ENCODE data around the gene SAMD13.

Gene SAMD13

DNA sequence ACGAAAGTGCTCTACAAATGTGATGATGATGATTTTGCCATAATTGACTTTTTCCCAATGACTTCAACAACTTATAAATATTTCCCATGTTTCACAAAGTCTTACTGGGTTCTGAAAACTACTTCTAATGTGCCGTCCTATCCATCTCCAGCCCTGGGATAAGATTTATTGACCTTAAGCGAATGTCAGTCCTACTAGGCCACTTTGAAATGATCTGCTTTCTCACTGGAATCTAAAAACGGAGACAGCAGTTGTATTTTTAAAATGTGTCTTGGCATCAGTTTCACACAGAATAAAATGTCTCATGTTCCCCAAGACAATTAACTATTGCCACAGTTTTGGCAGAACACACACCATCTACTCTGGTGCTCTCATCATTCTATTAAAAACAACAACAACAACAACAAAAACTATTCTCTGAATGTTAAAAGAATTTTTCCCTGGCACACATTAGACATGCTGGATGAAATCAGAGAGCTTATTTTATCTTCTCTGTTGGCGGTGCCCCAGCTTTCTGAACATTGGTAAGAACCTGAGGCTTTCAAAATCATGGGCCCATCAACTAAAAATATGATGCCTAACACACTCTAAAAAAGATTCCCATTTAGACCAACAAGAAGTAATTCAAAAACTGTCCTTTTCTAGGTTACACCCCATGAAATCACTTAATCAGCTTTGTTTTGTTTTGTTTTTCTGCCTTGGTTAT, 73.6 kb downstream of the SAMD13 start:
- no peak for DNase-seq

DNA sequence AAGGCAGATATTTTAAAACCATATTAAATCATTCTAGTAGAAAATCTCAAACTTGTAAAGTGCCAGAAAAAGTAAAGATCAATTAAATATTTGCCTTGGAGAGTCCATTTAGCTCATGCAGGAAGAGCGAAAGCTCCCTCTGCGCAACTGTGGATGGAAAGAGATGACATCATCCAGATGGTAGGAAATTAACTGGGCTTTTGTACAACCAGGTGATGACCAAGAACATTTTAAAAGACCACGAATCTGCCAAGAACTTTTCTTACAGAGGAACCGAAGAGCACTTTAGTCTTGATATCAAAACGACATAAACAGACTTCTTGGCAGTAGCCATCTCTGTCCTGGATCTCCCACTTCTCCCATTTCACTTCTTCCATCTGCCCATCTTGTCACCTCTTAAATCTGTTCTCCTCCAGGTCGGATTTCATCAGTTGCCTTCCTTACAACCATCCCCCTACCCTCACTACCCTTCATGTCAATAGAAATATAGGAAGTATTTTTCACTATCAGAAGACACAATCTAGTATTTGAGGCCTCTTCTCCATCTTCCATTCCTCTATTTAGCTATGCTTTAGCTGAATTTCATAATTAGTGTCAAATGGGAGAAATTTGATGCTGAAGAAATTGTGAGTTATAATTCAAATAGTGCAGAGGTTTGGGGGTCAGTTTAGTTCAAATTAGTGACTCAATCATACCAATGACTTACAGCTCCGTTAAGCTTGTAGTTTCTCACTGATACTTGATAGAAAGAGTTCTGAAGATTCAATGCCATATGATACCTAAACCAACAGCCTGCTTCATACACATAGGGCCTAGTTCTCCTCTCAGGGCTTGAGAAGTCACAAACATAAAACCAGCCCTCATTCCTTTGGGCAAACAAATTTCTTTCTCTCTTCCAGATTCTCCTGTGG, 74.7 kb downstream of the SAMD13 start:
- DNase-seq, result no peak

DNA sequence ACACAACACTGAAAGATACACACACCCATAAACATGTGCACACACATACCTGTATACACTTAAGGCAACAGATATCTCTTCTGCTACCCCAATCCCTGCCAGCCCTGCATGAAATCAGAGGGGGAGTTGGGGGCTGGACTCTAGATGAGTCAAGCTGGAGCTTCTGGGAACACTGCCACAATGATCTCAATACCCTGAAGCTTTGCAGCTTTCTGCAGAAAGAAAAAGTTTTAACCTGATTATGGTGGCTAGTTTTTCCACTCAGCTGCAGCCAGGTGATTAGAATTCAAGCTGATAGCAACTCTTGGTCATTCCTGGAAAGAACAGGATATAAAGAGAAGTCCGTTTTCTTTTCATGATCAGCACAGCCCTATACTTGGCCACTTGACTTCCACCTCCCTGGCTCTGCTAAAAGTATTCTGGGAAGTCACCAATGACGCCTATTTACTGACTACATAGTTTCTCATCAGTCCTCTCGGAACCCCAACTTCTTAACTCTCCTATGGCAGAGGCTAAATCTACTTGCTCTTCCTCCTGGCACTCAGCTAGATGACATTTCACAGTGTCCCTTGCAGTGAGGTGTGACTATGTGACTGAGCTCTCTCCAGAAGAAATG, 76.1 kb downstream of the SAMD13 start:
- DNase-seq, result no peak

DNA sequence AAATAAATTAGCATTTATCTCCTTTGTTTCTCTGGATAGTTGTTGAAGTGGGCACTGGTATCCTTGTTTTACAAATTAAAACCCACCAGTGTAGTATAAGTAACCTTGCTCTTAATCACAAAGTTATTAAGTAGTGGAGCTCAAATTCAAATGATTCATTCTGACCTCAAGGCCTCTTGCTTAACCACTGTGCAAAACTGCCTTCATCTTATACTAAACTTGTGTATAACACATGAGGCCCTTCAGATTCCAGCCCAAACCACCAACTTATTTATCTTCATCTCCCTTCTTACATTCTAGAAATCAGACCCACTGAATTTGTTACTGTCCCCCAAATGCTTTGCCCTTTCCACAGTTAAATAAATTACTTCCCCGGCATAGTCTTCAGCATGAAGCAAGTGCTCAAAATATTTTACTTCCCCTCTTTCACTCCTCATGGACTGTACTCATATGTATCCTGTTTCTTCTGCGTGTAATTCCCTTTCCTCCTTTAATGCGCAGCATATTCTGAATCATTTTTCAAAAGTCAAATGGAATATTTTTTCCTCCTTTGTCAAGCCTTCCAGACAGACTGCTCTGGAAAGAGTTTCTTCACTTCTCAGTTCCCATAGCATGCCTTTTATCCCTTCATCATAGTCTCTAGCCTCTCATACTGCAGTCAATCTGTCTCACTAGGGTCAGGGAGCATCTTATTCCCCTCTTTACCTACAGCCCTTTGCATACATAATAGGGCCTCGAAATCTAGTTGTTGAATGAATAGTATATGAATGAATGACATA, 77.8 kb downstream of the SAMD13 start:
- no peak for DNase-seq

DNA sequence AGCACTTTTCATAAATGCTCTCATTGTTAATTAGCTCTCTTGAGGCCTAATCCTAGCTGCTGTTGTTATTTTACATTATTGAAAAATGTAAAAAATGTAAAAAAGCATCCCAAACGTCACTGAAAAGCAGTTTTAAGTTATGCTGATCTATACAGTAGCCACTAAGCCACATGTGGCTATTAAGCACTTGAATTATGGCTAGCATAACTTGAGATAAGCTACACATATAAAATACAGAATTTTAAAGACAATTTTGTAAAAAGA, 78.3 kb downstream of the SAMD13 start:
- no peak for DNase-seq

DNA sequence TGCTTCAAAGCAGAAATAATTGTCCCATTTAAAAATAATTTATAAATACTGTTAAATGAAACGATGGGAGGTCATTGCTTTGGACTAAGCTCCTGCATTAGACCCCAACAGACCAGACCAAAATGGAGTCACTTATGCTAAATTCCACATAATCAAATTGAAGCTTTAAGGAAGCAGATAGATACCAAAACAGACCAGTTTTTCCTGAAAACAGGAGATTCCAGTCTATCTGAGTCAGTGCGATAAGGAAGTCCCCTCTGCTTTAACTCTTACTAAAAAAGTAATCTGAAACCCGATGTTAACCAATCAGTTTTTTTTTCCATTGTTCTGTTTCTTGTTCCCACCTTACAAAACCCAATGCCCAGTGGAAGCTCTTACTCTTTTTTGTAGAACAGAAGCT, 80.6 kb downstream of the SAMD13 start:
- no peak for DNase-seq

DNA sequence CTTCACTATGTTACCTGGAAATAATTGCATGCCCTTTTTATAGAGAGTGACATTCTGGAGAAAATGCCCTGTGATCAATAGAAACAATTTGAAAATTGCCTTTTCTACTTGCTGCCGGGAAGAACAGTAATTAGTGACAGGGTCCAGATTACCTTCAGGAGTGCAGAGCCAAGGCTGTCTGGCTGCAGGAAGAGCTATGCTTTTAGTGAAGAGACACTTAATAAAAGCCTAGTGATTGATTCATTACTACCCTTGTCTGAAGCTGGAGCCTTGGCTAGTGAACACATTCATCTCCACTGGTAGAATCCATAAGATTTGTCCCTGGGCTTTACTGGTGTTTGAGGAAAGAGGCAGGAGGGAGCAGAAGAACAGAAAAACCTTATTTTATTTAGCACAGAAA, 83.8 kb downstream of the SAMD13 start:
- no peak for DNase-seq

DNA sequence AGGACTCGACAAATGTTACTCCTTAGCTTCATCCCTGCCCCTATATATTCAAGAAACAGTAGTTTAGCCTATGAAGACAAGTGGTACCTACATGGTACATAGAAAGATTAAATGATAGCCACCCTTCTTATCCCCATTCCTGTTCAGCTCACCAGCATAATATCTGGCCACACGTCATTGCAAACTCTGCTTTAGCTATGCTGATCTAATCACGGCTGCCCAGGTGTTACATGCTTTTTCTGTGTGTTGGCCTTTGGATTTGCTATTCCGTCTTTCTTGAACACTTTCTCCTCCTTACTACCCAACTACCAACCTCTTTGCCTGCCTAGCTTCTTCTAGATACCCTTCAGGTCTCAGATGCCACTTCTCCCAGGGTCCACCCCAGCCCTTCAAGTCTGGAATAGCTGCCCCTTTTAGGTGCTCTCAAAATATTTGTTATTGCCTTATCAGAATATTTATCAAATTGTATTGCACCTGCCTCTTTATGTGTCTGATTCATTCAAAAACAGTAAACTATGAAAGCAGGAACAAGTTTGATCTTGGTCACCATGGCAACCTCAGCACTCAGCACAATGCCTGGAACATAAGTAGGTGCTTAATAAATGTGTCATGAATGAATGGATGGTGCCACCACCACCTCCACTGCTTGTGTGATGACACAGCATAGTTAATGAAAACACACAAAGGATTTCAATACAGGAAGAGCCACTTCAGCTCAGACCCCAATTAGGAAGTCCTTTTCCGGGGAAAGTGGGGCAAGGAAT, 85.4 kb downstream of the SAMD13 start:
- no peak for DNase-seq

DNA sequence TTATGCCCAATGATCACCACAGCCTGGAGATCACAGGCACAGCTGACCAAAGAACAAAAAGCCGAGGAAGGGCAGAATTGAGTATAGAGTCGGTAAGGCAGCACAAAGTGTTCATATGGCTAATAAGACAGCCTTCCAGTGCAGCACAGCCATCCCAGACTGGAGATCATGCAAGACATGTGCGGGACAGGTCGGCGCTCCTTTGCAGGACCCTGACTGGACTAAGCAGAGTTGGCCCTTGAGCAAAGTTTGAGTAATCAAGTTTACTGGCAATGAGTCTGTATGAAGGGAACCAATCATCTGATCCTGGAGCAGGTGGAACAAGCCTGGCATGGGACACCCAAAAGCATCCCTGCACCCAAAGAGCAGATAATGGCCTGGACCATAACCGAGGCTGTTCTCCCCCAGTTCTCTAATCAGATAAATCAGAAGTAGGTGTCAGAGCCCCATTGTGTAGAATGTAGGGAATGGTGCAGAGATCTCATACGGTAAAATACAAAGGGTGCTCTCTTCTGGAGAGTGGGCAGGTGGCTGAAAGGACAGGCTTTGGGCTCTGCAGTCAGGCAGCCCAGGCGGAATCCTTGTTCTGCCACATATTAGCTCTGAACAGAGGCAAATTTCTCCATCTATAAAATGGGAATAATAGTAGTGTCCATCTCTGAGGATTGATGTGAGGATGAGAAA, 86.1 kb downstream of the SAMD13 start:
- no peak for DNase-seq

DNA sequence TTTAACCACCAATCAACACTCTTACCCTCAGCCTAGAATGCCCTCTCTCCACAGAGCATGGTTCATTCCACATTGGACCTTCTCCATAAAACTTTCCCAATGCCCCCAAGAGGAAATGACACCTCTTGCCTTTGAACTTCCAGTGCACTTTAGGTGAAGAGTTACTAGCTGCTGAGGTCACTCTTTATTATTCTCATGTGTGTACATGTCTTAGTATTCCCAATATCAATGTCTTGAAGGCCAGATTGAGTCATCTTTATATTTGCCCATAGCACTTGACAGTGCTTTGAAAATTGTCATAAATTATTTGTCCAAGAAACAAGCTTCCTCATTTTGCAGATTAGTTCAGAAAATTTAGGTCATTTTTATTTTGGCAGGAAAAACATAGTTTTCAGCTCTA, 88.7 kb downstream of the SAMD13 start:
- DNase-seq, result no peak

DNA sequence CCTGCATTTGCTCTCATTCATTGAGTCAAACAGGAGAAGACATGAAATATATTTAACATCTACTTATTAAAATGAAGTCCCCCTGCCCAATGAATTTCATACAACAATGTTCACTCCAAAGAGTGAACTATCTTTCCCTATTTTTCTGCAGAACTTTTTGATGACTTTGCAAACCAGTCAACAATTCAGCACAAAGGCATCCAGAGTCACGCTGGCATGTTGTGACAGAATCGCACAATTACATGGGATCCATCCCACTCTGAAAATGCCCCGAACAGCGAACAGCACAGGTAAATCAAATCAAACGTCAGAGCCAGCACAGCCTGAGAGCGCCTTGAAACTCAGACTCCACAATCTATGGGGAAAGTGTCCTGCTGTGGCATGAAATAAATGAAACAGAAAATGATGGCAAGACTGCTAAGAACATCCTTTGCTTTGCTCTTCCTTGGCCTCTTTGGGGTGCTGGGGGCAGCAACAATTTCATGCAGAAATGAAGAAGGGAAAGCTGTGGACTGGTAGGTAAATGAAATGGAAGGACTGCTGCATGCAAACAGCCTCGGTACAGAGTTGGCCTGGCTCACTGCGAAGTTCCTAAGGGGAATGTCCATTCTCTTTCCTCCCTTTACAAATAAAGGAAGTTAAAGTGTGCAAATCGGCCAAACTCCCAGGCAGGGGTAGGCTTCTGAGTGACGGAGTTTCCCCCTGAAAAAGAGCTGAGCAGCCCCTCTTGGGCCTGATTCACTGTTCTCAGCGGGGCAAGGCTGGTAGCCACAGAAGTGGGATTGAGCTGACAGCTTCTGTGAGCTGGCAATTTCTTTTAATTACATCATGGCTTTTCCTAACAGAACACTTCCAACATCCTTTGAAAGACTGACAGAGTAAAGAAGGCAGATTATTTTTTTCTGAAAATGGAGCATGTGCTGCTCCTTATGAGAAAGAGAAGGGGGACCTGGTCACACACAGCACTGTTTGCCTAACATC, 97.0 kb downstream of the SAMD13 start, which contains the start of gene DNASE2B:
DNASE2B (plus strand) TSS at position 310 of the 981 bp plus-strand sequence; CDS start at position 391, 81 bp downstream.
- DNase-seq, result no peak

All from NCI-H524 treated with DMSO at 0.1 percent for 48 hours (cell line).